Measurements from ENCODE around the gene ZP1.

- TF ChIP-seq POLR2AphosphoS5 (IDR thresholded peaks at IDR 0.05; ENCODE audit: low read depth, low read length), result no peak
- no peak for TF ChIP-seq TAF1 (IDR thresholded peaks at IDR 0.05; ENCODE audit: borderline replicate concordance, low read depth, low read length)
Measured at GRCh38 chr11:60825118-60825517, 42.2 kb upstream of the ZP1 start.
